ENCODE data around the gene GGT1.
"Not testable (repeated sequence)": the region's sequence is repeated elsewhere in the genome, so short reads cannot be mapped to it uniquely, and the experiment has no call there.

GGT1 gene

DNA sequence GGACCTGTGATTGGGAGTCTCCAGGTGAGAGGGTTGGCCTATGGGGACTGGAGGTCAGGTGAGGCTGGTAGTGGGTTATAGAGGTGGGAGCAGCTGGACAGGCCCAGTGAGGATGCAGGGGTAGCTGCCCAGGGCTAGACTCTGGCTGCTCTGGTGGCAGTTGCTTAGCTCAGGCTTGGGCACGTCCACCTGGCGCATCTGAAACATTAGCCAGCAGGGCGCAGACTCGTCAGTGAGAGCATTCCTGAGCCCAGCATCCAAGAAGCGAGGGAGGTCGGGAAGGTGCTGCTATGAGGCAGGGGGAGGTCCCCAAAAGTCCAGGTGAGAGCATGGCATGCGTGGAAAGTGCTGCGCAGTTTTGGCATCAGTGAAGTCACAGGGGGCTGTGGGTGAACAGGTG, 3.5 kb upstream of the GGT1 start:
- TF ChIP-seq CTCF (IDR thresholded peaks at IDR 0.05; ENCODE audit: extremely low read depth, insufficient read depth, missing control alignments), result no peak
- no peak for DNase-seq (ENCODE audit: low spot score)
- in situ Hi-C loops (cut with MboI; ENCODE audit: low pct_unique_long_range_greater_than_20kb, low sequenced_read_pairs, unreplicated experiment), result no loop called here

GRCh38 chr22:24599958-24600715, 2.9 kb upstream of the GGT1 start:
- in situ Hi-C loops (cut with MboI; ENCODE audit: low pct_unique_long_range_greater_than_20kb, low sequenced_read_pairs, unreplicated experiment); DNase-seq (ENCODE audit: low spot score): not testable (repeated sequence)

DNA sequence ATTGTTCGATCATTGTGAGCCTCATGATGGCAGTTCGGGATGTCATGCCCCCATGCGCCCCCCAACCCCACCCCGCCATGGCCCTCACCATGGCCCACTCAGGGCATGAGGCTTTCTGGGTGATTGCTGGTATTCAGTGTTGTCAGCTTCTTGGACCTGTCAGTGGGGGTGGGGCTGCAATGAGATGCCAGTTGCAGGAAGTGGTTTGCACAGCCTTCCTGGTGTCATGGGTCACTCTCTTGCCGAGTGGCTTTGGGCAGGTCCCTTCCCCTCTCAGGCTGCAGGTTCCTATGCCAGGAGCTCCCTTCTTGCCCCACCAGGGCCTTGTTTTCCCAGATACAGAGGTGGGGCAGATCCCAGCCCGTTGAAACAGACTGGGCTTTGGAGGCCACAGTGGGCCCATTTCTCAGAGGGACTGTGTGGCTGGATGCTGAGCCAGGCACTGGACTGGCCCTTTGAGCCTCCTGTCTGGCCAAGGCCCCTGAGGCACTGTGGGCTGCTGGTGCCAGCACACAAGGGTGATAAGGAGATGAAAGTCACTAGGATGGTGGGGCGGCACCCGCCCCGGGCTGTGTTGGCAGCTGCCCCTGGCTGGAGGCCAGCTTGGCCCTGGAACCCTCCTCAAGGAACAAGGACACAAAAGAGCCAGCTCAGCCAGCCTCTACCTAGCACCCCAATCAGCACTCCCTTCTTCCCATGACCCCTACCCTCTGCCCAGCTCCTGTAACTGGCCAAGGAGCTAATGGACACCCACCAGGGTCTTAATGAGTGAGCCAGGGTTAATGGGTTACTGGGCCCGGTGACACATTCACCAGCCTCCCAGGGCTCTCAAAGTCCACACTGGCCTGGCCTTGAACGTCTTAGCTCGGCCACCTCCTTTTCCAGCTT, 1.5 kb upstream of the GGT1 start:
- no peak for TF ChIP-seq CTCF (IDR thresholded peaks at IDR 0.05; ENCODE audit: extremely low read depth, insufficient read depth, missing control alignments)
- in situ Hi-C loops (cut with MboI; ENCODE audit: low pct_unique_long_range_greater_than_20kb, low sequenced_read_pairs, unreplicated experiment), result no loop called here
- DNase-seq (ENCODE audit: low spot score), result peak; percentile 9

- in situ Hi-C loops (cut with MboI; ENCODE audit: low pct_unique_long_range_greater_than_20kb, low sequenced_read_pairs, unreplicated experiment), result not testable (repeated sequence)
These were observed 766 bp upstream of the GGT1 start for GRCh38 chr22:24602105-24602749.

GRCh38 chr22:24603770-24604629, 1.0 kb downstream of the GGT1 start:
- TF ChIP-seq CTCF (IDR thresholded peaks at IDR 0.05; ENCODE audit: extremely low read depth, insufficient read depth, missing control alignments), result peak; percentile 34
- peak; percentile 24 for DNase-seq (ENCODE audit: low spot score)
- in situ Hi-C loops (cut with MboI; ENCODE audit: low pct_unique_long_range_greater_than_20kb, low sequenced_read_pairs, unreplicated experiment), result not testable (repeated sequence)

More at GRCh38 chr22:24602105-24602749, 766 bp upstream of the GGT1 start:
- DNase-seq (ENCODE audit: low spot score), result not testable (repeated sequence)

DNA sequence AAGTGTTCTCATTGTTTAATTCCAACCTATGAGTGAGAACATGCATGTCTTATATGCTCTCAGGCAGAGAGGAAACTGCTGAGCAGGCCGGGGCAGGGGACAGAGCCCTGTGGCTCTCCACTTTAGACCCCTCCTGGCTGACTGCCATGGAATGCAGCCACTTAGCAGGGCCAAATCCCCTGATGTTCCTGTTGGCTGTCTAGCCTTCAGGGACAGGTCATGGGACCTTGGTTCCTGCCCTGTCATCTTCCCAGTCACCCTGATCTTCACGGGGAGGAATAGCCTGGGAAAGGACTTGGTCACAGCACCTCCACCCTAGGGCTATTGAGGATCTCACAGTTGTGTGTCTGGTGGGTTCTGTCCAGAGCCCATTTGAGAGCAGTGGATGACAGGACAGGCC, 3.3 kb downstream of the GGT1 start:
- in situ Hi-C loops (cut with MboI; ENCODE audit: low pct_unique_long_range_greater_than_20kb, low sequenced_read_pairs, unreplicated experiment); DNase-seq (ENCODE audit: low spot score): not testable (repeated sequence)

DNA sequence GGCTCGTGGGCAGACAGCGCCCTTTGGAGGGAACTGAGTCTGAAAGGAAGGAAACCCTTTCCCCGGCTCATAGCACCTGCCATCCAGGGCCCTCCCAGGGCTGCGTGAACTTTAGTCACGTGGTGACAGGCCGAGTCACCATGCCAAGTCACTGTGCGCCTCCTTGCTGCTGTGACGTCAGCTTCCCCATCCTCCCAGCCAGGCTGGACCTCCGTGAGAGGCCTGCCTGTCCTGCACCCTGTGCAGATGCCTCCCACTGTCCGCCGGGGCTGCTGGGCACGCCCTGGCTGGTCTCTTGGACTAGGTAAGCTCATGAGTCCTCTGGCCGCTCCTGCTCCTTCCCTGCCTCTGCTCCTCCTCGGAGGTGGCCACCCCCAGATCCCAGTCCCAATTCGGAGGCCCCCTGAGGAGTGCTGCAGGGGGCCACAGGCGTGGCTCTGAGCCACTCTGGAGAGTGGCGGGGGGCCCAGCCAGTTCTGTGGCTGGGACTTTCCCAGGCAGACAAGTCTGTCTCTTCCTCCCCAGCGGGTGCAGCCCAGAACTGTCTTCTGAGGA, 4.5 kb downstream of the GGT1 start:
- in situ Hi-C loops (cut with MboI; ENCODE audit: low pct_unique_long_range_greater_than_20kb, low sequenced_read_pairs, unreplicated experiment), result not testable (repeated sequence)
- peak; percentile 71 for DNase-seq (ENCODE audit: low spot score)

DNA sequence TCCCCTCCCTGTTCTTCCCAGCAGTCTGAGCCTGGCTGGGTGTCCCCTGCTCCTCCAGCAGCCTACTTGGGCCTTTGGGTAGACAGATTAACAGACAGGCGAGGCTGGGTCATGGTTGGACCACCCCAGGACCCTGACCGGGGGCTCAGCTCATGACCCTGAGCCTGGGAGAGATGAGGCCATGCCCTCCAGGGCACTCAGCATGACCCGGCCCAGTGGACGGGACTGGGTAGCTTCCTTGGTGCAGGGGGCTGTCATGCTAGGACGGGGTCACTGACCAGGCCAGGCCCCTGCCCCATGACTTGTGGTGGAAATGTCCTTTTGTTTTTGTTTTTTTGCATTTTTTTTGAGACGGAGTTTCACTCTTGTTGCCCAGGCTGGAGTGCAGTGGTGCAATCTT, 5.3 kb downstream of the GGT1 start:
- in situ Hi-C loops (cut with MboI; ENCODE audit: low pct_unique_long_range_greater_than_20kb, low sequenced_read_pairs, unreplicated experiment); DNase-seq (ENCODE audit: low spot score): not testable (repeated sequence)

DNA sequence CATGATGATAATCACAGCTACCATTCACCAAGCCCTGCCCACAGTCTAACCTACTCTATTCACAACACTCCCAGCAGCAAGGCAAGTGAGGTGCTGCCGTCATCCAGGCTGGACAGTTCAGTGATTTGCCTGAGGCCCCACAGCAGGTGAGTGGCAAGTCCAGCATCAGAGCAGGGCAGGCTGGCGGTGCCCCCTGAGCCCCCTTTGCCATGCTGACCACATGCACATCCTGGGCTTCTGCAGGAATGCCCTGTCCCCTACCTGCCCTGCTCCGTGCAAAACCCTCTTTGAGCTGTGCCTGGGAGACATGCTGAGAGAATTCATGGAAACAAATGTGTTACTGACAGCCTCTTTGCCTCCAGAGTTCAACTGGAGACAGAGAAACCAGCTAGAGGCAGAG, 6.9 kb downstream of the GGT1 start:
- in situ Hi-C loops (cut with MboI; ENCODE audit: low pct_unique_long_range_greater_than_20kb, low sequenced_read_pairs, unreplicated experiment); DNase-seq (ENCODE audit: low spot score): not testable (repeated sequence)

GRCh38 chr22:24614794-24615193, 11.8 kb downstream of the GGT1 start:
- DNase-seq (ENCODE audit: low spot score); in situ Hi-C loops (cut with MboI; ENCODE audit: low pct_unique_long_range_greater_than_20kb, low sequenced_read_pairs, unreplicated experiment): not testable (repeated sequence)

- DNase-seq (ENCODE audit: low spot score); in situ Hi-C loops (cut with MboI; ENCODE audit: low pct_unique_long_range_greater_than_20kb, low sequenced_read_pairs, unreplicated experiment): not testable (repeated sequence)
These were observed 18.3 kb downstream of the GGT1 start for GRCh38 chr22:24621244-24621643.

DNA sequence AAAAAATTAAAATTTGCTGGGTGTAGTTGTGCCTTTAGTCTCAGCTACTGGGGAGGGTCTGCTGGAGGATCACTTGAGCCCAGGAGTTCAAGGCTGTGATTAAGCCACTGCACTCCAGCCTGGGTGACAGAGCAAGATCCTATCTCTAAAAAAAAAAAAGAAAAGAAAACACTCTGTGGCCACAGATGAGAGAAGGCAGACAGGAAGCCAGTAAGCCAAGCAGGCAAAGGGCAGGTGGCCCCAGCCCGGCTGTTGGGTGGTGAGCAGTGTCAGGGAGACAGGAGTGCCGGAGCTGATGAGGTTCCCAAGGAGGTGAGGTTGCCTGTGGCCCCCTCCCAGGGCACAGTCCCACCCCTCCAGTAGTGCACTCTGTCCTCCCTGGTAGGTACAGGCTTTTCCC, 19.6 kb downstream of the GGT1 start:
- in situ Hi-C loops (cut with MboI; ENCODE audit: low pct_unique_long_range_greater_than_20kb, low sequenced_read_pairs, unreplicated experiment); DNase-seq (ENCODE audit: low spot score): not testable (repeated sequence)

DNA sequence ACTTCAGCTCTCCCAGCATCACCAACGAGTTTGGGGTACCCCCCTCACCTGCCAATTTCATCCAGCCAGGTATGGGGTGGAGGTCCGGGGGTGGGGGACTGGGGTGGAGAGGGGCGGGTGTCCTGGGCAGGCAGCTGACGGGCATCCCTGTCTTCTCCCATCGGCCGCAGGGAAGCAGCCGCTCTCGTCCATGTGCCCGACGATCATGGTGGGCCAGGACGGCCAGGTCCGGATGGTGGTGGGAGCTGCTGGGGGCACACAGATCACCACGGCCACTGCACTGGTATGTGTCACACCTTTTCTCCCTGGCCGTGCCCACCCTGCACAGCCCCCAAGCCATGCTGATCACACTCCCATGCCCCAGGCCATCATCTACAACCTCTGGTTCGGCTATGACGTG, 24.9 kb downstream of the GGT1 start:
- in situ Hi-C loops (cut with MboI; ENCODE audit: low pct_unique_long_range_greater_than_20kb, low sequenced_read_pairs, unreplicated experiment); DNase-seq (ENCODE audit: low spot score): not testable (repeated sequence)

Measured in GM13977 (cell line).